ENCODE data around the gene HOMER3.
A peak's percentile ranks its signal among the peaks of the same experiment; 100 is the strongest.

HOMER3 gene

DNA sequence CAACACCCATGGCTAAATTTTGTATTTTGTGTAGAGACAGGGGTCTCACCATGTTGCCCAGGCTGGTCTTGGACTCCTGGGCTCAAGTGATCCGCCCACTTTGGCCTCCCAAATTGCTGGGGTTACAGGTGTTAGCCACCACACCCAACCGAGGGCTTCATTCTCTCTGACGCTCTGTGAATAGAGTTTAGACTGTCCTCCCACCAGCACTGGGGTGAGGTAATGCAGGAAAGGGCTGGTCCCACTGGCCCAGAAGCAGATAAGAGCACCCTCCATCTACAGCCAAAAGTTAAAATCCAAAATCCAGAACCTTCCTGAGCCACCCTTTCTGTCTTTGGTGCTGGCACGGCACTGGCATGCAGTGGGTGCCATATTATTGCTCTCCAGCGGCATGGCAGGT, 31.8 kb upstream of the HOMER3 start:
- no peak overlapping the region for H3K4me3 ChIP-seq
- no peaks in the 10 kb centered on the region for H3K36me3 ChIP-seq
- peak overlapping the region in 1 of 2 donors; percentile 19 for H3K27ac ChIP-seq
- H3K27me3 ChIP-seq = no peaks in the 10 kb centered on the region
- DNase-seq = no peak
- H3K9me3 ChIP-seq = no peaks in the 10 kb centered on the region
- TF ChIP-seq, protein P1, sequence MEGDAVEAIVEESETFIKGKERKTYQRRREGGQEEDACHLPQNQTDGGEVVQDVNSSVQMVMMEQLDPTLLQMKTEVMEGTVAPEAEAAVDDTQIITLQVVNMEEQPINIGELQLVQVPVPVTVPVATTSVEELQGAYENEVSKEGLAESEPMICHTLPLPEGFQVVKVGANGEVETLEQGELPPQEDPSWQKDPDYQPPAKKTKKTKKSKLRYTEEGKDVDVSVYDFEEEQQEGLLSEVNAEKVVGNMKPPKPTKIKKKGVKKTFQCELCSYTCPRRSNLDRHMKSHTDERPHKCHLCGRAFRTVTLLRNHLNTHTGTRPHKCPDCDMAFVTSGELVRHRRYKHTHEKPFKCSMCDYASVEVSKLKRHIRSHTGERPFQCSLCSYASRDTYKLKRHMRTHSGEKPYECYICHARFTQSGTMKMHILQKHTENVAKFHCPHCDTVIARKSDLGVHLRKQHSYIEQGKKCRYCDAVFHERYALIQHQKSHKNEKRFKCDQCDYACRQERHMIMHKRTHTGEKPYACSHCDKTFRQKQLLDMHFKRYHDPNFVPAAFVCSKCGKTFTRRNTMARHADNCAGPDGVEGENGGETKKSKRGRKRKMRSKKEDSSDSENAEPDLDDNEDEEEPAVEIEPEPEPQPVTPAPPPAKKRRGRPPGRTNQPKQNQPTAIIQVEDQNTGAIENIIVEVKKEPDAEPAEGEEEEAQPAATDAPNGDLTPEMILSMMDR (IDR thresholded peaks at IDR 0.05) = no peak
- peaks cover 0 to 14% (median 4%) of the 10 kb centered on the region in 4 donors for H3K4me1 ChIP-seq
- intact Hi-C loops (cut with DNase I; ENCODE audit: low total_unique reads) = no loop called here

DNA sequence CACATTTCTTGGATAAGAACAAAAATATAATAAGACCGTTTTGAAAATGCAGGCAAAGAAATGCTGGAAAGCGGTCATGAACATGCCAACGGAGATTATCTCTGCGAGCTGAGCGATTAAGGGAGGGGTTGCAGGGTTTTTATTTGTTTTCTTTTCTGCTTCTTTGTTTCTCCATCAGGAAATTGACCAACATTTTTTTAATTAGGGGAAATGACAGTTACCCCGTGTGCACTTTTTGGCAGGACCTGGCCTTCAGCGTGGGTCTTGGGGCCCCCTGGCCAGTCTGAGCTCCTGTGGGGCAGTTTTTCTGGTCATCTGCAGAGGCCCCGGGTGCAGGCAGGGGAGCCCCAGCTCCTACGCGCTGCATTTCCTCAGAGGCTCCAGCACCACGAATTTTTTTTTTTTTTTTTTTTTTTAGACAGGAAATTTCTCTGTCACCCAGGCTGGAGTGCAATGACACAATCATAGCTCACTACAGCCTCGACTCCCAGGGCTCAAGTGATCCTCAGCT, 31.3 kb upstream of the HOMER3 start:
- Histone ChIP-seq H3K9me3 (no peaks in the 10 kb centered on the region), H3K4me1 (peaks cover 0 to 14% (median 4%) of the 10 kb centered on the region in 4 donors), H3K27ac (peak overlapping the region in 1 of 2 donors; percentile 19), H3K4me3 (no peak overlapping the region), H3K36me3 (no peaks in the 10 kb centered on the region), H3K27me3 (no peaks in the 10 kb centered on the region)
- peak in 1 of 2 donors; percentile 25 for DNase-seq
- intact Hi-C loops (cut with DNase I; ENCODE audit: low total_unique reads) = no loop called here
- TF ChIP-seq, protein P1 (IDR thresholded peaks at IDR 0.05) = no peak

DNA sequence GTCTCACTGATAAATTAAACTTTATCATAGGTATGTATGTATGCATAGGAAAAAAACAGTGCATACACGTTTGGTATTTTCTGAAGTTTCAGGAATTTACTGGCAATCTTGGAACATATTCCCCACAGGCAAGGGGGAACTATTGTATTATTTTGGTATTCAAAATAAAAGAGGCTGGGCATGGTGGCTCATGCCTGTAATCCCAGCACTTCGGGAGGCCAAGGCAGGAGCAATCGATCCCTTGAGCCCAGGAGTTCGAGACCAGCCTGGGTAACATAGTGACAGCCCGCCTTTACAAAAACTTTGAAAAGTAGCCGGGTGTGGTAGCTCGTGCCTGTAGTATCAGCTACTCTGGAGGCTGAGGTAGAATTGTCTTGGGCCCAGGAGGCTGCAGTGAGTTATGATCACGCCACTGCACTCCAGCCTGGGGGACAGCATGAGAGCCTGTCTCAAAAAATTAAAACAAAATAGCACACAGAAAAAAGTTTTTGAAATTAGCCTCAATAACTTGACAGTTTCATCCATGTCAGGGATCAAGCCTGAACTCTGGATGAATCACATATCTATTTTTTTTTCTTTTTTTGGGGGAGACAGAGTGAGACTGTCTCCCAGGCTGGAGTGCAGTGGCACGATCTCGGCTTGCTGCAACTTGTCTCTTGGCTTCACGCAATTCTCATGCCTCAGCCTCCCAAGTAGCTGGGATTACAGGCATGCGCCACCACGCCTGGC, 29.1 kb upstream of the HOMER3 start:
- no peak for DNase-seq
- intact Hi-C loops (cut with DNase I; ENCODE audit: low total_unique reads) = no loop called here
- peaks cover 0 to 14% (median 4%) of the 10 kb centered on the region in 4 donors for H3K4me1 ChIP-seq
- no peak overlapping the region for H3K27ac ChIP-seq
- H3K36me3 ChIP-seq = no peaks in the 10 kb centered on the region
- H3K27me3 ChIP-seq = no peaks in the 10 kb centered on the region
- TF ChIP-seq, protein P1 (IDR thresholded peaks at IDR 0.05) = no peak
- H3K9me3 ChIP-seq = no peaks in the 10 kb centered on the region
- no peak overlapping the region for H3K4me3 ChIP-seq

DNA sequence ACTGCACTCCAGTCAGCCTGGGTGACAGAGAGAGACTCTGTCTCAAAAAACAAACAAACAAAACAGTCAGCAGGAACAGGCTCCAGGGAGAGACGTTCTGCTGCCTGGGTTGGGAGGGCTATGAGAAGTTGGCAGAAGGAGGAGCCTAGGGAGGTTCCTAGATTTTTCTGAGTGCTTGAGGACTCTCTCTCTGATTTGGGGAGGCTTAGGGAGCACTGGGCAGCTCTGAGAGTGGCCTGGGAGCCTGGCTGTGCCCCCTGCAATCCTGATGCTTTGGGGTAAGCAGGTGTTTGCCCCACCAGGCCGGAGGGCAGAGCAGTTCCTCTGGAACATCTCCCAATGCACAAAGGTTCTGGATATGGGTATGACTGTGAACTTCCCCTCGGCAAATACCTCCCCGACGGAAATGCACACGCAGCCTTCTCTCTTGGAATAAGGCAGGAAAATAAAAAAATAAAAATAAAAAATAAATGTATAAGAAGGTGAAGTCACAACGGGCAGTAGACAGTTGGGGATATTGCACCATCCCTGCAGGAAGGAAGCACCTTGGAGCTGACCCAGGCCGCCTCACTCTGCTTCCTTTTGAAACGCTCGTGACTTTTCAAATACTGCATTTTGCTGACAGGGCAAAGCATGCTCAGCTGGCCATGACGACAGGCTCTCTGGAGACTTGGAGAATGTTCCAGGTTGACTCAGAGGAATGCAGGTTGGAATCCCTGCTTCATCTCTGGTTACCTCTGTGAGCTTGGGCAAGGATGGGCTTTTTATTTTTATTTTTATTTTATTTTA, 26.5 kb upstream of the HOMER3 start:
- DNase-seq = peak; percentile 68 to 79
- intact Hi-C loops (cut with DNase I; ENCODE audit: low total_unique reads) = no loop called here
- TF ChIP-seq, protein P1 (IDR thresholded peaks at IDR 0.05) = no peak
- Histone ChIP-seq H3K4me1 (peaks cover 0 to 14% (median 4%) of the 10 kb centered on the region in 4 donors), H3K9me3 (no peaks in the 10 kb centered on the region), H3K4me3 (no peak overlapping the region), H3K27ac (peak overlapping the region; percentile 21 to 58), H3K27me3 (peaks cover 0 to 10% of the 10 kb centered on the region in 2 donors), H3K36me3 (no peaks in the 10 kb centered on the region)

DNA sequence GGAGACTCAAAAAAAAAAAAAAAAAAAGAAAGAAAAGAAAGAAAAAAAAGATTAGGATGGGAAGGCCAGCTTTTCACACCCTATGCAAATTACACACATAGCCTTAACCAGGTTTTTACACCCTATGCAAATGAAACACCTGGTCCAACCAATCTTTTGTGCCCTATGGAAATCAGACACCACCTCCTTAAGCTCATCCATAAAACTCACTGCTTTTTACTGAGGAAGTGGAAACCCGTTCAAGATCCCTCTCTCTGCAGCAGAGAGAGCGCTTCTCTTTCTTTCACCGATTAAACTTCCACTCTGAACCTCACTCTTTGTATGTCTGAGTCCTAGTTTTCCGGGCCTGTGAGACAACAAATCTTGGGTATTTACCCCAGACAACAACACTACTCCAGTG, 25.3 kb upstream of the HOMER3 start:
- Histone ChIP-seq H3K27ac (no peak overlapping the region), H3K4me1 (peaks cover 0 to 14% (median 3%) of the 10 kb centered on the region in 4 donors), H3K9me3 (no peaks in the 10 kb centered on the region), H3K27me3 (peaks cover 0 to 23% of the 10 kb centered on the region in 2 donors), H3K36me3 (no peaks in the 10 kb centered on the region), H3K4me3 (no peak overlapping the region)
- intact Hi-C loops (cut with DNase I; ENCODE audit: low total_unique reads) = no loop called here
- TF ChIP-seq, protein P1 (IDR thresholded peaks at IDR 0.05) = no peak
- DNase-seq = no peak

All from tibial artery (tissue), 4 donors.